ENCODE results near the gene PNPLA8.

DNA sequence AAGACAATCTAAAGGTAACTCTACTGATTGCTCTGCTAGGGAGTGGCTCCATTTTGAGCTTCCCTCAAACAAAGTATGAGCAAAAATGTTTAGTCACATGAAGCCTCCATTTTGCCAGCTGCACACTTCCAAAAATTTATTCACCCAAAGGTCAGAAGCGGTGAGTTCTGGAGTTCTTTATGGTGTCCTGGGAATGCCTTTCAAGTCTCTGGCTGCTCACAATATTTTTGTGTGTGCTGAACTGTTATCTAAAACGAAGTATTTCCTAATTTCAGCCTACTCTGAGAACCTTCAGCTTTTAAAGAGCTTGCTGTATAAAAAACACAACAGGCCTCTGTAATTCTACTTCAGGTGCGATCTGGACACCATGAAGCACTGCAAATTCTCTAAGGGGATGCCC is 85.3 kb downstream of the PNPLA8 start:
- TF ChIP-seq, protein P1, sequence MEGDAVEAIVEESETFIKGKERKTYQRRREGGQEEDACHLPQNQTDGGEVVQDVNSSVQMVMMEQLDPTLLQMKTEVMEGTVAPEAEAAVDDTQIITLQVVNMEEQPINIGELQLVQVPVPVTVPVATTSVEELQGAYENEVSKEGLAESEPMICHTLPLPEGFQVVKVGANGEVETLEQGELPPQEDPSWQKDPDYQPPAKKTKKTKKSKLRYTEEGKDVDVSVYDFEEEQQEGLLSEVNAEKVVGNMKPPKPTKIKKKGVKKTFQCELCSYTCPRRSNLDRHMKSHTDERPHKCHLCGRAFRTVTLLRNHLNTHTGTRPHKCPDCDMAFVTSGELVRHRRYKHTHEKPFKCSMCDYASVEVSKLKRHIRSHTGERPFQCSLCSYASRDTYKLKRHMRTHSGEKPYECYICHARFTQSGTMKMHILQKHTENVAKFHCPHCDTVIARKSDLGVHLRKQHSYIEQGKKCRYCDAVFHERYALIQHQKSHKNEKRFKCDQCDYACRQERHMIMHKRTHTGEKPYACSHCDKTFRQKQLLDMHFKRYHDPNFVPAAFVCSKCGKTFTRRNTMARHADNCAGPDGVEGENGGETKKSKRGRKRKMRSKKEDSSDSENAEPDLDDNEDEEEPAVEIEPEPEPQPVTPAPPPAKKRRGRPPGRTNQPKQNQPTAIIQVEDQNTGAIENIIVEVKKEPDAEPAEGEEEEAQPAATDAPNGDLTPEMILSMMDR (IDR thresholded peaks at IDR 0.05; ENCODE audit: insufficient read depth, low read depth, low read length): no peak
- TF ChIP-seq EZH2 (IDR thresholded peaks at IDR 0.05; ENCODE audit: insufficient read depth, low read length): no peak
